Fibroblast of skin of left biceps (primary cell): ENCODE results near the gene NHERF2.

Source experiments
- DNase-seq, 2 experiments: peaks; one replicate each; pipeline ENCODE4 v3.0.0-alpha.2; 2013; ENCODE audit warnings: low read depth in 2 of 2

The NHERF2 gene

DNA sequence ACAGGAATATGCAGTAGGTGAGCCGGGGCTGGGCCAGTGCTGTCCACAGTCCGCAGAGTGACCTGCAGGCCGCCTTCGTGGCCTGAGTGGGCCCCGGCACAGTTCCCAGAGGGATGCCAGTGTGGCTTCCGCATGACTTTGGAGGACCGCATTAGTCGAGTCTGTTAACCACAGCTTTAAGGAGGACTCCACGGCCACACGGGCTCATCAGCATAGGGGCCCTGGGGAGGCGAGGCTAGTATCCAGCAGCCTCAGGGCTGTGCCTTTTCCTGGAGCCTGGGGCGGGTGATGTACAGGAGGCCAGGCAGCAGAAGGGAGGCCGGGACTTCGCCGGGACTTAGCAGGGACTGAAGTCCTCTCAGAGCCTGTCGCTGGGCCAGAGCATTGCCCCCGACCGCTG, 34.3 kb downstream of the NHERF2 start:
- DNase-seq, result no peak

DNA sequence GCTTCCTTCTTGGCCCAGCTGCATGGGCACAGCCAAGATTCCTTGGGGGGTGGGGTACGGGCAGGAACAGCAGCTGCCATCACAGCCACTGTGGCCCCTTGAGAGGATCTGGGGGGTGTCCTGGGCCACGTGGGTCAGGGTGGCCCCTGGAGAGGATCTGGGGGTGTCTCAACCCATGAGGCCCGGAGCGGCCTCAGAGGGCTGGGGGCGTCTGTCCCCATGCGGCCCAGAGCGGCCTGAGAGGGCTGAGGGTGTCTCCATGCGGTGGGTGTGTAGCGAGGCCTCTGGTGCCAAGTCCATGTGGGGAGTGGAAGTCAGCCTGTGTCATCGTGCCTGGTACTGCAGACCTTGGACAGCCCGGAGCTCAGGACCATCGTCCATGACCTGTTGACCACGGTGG, 34.8 kb downstream of the NHERF2 start:
- no peak for DNase-seq

DNA sequence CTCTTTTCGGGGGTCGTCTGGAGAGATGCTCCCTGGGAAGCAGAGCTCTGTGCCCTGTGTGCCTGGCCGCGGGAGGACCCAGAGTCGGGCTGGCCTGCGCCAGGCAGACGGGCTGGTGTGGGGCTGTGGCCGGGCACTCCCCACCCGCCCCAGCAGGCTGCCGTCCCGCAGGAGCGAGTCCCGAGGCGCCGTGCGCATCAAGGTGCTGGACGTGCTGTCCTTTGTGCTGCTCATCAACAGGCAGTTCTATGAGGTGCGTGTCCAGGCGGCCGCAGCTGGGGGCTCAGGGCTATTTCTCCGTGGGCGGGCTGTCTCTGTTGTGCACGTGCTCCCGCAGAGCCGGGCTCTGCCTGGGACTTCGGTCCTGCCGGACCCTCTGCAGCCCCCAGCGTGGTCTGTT, 36.1 kb downstream of the NHERF2 start:
- DNase-seq, result no peak

DNA sequence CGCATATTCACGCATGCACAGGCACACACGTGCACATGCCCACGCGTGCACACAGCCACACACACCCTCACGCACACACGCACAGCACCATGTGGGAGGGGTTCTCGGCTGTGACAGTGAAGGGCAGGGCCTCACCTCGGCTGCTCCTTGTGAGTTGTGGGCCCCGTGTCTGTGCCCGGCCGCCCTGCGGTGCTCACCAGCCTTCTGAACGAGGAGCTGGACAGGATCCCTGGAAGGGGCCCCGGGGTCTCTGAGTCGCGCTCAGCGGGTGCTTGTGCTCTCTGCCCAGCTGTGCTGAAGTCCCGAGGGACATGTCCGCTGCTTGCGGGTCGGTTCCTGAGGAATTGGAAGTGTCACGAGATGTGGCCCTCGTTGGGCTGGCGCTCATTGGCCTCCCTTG, 37.2 kb downstream of the NHERF2 start:
- DNase-seq, result no peak

DNA sequence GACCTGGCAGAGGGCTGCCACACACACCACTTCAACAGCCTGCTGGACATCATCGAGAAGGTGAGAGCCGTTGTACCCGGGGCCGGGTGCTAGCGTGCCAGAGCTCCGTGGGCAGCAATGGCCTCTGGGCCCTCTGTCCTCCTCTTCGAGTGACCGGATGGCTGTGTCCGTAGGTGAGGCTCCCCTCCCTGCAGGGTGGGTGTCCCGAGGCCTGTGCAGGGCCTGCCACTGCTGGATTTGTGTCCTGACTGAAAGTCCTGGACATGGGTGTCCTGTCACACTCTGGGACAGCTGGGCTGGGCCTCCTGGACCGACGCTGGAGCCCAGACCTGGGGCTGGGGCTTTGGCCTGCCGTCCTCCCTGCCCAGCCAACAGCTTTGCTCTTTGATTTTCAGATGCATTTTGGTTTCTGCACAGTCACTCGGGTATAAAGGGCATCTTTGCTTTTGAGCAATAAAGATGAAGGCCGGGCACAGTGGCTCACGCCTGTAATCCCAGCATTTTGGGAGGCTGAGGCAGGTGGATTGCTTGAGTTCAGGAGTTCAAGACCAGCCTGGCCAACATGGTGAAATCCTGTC, 37.8 kb downstream of the NHERF2 start:
- DNase-seq, result no peak

DNA sequence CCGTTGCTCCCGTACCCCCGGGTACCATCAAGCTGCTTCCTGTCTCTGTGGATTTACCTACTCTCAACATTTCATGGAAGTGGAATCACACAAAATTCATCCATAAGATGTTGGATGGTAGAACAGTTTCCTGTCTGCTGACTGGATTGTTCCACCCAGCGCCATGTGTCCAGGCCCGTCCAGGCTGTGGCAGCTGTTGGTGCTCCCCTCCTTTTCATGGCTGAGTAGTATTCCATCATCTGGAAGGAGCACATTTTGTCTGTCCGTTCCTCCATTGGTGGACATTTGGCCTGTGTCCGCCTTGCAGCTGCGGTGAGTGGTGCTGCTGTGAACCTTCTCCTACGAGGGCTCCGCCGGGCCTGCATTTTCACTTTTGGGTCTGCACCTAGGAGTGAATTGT, 39.4 kb downstream of the NHERF2 start:
- DNase-seq, result no peak

DNA sequence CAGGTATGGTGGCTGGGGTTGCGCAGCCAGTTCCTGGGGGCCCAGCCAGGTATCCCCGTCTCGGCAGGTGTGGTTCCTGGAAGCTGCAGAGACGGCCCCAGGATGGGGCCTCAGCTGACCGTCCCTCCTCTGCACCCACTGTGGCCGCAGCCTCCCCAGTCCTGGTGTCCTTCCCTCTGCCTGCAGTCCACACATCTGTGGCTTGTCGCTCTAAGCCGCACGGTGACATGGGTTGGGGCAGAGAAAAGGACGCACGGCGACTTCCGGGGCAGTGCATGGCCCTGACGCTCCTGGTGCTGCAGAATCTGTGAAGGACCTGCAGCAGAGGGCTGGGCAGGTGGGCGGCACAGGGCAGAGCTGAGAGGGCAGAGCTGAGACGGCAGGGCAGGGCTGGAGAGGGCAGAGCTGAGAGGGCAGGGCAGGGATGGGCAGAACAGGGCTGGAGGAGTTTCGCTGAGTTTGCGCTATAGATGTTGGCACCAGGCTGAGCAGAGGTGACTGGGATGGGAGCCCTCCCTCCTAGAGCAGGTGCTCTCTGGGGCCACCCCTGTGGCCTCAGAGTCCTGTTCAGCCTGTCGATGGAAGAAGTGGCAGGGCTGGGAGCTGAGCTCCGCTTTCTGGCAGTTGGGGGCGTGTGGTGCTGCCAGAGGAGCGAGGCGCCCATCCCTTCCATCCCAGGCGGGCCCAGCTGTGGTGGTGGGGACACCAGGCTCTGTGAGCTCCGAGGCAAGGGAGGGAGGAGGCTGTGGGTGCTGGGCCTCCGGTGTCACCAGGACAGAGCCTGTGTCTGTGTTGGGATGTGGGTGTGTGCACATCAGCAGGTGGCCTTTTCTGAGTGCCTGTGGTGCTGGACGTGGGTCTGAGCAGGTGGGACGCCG, 44.1 kb downstream of the NHERF2 start:
- DNase-seq, result no peak

DNA sequence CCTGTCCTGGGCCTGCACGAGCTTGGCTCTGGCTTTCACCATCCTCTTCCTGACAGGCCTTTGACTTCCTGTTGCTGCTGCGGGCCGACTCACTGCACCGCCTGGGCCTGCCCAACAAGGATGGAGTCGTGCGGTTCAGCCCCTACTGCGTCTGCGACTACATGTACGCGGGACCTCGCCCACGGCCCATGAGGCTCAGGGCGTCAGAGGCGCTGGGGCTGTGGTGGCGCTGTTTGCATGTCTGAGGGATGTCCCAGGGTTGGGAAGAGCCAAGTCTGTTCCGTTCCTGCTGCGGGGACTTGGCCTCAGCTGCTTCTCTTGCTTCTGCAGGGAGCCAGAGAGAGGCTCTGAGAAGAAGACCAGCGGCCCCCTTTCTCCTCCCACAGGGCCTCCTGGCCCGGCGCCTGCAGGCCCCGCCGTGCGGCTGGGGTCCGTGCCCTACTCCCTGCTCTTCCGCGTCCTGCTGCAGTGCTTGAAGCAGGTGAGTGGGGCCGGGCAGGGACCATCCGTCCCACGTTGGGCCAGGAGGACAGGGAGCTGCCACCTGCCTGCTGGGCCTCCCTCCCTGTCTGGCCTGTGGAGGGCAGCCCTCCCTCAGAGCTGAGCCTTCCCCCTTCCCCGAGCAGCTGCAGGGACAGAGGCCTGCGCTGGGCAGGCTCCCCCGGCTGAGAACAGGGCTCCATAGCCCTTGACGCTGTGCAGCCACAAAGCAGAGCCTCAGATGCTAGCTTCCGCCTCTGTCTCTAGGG, 44.9 kb downstream of the NHERF2 start:
- no peak for DNase-seq

DNA sequence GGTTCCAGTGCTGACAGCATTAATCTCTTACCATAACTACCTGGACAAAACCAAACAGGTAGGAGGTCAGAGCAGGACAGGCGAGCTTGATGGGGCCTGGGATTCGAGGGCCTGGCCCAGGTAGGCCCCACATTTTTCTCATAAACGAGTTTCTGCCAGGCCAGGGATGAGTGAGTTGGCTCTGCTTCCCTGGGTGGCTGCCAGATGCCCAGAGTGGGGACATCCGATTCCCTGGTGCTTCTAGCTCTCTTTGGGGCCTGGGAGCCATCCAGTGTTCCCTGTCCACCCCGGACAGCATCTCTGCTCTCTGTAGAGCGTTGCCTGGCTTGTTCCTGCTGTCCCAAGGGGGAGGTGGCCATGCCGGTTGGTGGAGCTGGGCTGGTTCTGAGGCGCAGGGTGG, 46.2 kb downstream of the NHERF2 start:
- no peak for DNase-seq

DNA sequence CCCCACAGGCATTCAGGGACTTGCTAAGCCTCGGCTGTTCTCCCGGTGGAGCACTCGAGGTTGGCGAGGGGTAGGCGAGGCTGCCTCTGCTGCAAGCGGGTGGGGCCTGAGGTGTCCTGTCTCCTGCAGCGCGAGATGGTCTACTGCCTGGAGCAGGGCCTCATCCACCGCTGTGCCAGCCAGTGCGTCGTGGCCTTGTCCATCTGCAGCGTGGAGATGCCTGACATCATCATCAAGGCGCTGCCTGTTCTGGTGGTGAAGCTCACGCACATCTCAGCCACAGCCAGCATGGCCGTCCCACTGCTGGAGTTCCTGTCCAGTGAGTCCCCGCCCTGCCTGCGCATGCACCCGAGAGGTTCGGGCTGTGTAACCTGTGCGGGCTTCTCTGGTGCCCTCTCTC, 47.4 kb downstream of the NHERF2 start:
- no peak for DNase-seq

DNA sequence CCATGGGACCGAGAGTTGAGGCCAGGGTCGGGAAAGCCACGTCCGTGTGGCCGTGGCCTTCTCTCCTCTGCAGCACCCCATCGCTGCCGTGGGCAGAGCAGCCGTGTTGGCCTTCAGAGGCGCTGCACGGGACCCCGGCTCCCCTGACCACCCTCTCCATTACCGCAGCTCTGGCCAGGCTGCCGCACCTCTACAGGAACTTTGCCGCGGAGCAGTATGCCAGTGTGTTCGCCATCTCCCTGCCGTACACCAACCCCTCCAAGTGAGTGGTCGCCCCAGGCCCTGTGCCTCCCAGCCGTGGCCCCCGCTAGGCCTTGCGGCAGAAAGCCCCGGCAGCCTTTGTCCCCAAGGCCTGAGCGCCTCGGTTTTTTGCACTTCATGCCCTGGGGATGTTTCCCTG, 48.9 kb downstream of the NHERF2 start:
- DNase-seq, result no peak

DNA sequence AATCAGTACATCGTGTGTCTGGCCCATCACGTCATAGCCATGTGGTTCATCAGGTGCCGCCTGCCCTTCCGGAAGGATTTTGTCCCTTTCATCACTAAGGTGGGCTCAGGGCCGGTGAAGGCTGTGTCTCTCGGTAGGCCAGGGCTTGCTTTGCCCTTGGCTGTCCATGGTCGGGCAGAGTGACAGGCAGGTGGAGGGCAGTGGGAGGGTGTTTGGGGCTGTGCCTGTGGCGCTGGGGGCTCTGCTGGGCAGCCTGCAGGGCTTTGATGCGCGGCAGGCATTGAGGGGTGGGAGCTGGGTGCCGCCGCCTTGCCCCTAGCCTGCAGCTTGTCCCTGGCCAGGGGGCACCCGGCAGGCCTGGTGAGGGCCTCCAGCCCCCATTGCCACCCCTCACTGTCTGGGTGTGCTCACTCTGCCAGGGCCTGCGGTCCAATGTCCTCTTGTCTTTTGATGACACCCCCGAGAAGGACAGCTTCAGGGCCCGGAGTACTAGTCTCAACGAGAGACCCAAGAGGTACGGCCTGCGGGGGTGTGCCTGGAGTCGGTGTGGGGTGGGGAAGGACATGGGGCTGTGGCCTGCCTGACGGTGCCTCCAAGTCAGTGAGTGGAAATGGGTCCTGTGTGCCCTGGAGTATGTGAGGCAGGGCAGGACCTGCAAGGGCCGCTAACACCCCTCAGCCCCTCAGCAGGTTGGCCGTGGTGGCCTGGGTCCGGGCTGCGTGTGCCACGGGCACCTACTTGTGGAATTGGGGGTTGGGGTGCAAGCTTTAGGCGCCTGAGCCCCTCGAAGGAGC, 49.6 kb downstream of the NHERF2 start:
- DNase-seq, result no peak

DNA sequence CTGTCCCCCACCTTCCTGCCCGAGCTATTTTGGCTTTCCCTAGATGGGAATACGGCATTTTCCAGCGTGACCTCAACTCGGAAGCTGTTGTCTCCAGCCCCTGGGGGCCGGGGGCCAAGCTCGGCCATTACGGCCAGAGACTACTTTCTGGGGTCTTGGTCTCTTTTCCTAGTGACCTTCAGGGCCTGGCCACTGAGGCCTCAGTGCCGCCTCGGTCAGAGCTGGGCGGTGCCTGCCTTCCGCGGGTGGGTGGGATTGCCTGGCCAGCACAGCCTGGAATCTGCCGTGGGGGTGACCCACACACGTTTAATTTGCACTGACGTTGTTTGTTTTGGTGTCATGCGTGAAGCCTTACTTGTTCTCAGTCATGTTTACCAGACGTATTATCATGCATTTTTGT, 50.3 kb downstream of the NHERF2 start:
- DNase-seq, result no peak

DNA sequence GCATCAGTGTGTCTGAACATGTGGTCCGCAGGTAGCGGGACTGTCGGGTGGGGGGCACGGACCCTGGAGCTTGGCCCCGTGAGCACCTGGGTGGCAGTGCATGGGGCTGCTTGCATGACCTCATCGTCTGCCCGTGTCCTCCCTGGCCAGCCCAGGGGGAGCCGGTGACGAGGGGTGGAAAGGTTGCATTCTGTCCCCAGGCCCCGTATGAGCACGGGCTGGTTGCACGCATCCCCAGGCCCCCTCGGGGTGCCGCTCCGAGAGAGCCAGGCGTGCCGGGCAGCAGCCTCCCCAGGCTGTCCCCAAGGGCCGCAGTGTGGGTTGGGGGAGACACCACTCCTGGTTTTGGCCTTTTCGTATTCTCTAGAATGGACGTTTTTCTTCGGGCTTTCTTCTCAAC, 51.0 kb downstream of the NHERF2 start:
- no peak for DNase-seq

DNA sequence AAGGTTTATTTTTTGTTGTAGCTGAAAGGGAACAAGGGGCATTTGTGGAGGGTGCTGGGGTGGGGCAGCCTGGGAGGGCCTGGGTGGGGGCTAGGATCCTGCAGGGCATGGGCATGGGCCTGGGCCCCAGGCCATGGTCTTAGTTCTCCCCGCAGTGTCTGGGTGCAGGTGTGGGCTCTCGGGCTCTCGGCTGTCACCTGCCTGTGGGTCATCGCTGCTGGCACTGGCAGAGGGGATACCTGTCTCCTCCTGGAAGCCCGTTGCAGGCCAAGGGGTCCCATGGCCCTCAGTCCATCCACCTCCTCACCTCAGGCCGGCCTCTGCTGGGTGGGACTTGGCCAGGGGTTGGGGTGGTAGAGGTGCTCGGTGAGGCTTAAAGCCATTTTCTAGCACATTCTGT, 51.4 kb downstream of the NHERF2 start:
- DNase-seq, result no peak

DNA sequence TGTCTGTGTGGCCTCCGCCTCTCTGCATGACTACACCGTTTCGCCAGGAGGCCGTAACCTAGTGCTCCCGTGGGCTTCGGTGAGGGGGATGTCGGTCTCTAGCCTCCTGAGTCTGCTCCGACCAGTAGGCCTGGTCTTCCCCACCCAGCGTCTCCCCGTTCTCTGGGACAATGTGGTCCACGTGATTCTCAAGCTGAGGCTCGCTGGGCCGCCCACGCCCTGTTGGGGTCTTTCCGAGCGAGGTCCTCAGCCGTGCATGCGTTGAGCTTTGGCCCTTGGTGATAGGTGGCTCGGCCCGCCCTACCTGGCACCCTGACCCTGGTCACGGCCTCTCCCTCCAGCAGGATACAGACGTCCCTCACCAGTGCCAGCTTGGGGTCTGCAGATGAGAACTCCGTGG, 52.0 kb downstream of the NHERF2 start:
- no peak for DNase-seq

DNA sequence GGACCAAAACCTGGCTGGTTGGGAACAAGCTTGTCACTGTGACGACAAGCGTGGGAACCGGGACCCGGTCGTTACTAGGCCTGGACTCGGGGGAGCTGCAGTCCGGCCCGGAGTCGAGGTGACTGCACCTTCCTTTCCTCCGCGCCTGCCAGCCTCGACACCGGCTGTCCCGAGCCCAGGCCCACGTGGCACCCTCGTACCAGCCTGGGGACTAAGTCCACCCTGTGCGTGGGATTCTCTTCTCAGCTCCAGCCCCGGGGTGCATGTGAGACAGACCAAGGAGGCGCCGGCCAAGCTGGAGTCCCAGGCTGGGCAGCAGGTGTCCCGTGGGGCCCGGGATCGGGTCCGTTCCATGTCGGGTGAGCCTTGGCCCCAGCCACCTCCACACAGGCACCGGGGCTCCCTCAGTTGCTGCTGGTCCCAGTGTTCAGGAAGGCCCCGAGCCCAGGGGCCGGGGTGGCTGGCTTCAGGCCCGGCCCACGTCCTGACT, 52.7 kb downstream of the NHERF2 start:
- DNase-seq, result no peak

DNA sequence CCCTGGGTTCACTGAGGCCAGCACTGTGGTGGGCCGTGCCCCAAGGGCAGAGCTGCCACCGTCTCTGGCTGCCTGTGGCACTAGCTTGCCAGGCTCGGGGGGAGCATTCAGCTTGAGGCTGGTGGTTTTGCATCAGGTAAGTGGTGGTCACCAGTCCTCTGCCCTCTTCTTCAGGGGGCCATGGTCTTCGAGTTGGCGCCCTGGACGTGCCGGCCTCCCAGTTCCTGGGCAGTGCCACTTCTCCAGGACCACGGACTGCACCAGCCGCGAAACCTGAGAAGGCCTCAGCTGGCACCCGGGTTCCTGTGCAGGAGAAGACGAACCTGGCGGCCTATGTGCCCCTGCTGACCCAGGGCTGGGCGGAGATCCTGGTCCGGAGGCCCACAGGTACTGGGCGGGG, 53.3 kb downstream of the NHERF2 start:
- DNase-seq, result no peak

DNA sequence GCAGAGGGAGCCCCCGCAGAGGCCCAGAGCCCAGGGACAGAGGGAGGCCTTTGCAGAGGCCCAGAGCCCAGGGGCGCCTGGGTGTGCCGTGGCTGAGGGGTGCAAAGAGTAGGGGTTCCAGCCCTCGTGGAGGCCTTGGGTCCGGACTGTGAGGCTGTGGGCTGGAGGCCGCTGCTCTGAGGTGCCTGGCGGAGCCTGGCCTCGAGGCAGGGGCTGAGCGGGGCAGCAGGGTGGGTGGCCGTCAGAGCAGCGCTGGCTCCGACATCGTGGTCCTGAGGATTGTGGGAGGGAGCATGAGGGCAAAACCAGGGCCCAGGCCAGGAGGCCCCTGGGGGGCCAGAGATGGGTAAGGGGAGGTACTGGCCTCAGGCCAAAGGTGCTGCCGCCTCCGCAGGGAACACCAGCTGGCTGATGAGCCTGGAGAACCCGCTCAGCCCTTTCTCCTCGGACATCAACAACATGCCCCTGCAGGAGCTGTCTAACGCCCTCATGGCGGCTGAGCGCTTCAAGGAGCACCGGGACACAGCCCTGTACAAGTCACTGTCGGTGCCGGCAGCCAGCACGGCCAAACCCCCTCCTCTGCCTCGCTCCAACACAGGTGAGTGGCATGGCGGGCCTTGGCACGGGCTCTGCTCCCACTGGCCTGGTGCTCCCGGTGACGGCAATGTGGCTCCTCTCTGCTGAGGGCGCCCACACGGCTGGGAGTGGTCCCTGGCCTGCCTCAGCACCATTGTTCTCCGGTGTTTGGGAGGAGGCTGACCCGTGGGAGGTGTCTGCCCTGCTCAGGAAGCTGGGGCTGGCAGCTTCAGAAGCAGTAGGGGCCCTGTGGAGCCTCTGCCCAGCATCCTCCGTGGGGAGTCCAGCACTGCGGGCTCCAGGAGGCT, 54.7 kb downstream of the NHERF2 start:
- no peak for DNase-seq

DNA sequence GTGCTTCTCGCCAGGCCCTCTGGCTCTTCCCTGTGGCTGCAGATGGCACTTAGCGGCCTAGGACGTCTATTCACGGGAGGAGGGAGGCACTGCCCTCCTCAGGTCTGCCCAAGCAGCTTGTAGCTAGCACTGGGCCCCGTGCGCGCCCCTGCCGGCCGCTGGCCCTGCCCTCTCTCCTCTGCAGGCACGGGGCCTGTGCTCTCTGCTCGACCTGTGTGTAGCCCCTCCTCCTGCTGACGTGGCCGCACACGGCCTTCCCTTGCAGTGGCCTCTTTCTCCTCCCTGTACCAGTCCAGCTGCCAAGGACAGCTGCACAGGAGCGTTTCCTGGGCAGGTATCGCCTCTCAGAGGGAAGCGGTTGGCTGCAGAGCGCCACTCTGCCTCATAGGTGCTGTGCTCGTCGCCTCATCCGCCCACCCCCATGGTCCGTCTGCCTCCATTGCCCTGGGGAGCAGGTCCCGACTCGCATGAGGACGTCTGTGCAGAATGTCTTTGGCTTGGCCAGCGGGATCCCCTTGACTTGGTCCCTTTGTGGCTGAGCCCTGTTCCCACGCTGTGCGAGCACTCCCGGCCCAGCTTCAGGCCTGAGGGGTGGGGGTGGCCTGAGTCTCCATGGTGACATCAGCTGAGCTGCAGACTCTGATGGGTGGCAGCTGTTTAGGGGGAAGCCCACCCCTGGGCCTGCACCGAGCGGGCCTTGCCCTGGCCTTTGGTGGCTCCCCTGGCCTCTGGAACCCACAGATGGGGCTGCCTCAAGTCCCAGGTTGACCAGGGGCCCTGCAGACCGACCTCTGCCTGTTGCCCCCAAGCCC, 55.7 kb downstream of the NHERF2 start:
- no peak for DNase-seq
